ENCODE results near the gene PDZD4.
"Not testable (repeated sequence)": the region's sequence is repeated elsewhere in the genome, so short reads cannot be mapped to it uniquely, and the experiment has no call there.

Gene PDZD4

GRCh38 chrX:153836921-153837320, 6.6 kb upstream of the PDZD4 start:
- DNase-seq (ENCODE audit: low spot score) (no peak), FAIRE-seq (no peak)

GRCh38 chrX:153832728-153833127, 2.4 kb upstream of the PDZD4 start:
- FAIRE-seq (no peak), DNase-seq (ENCODE audit: low spot score) (no peak)

- DNase-seq (ENCODE audit: low spot score) (no peak), FAIRE-seq (no peak)
These were observed 1.2 kb upstream of the PDZD4 start for GRCh38 chrX:153831429-153832150.

GRCh38 chrX:153830640-153831428, 490 bp upstream of the PDZD4 start:
- peak; percentile 38 for DNase-seq (ENCODE audit: low spot score)
- FAIRE-seq, result no peak

- no peak for FAIRE-seq
These were observed 870 bp downstream of the PDZD4 start for GRCh38 chrX:153829549-153829798.

GRCh38 chrX:153828723-153829548, 1.4 kb downstream of the PDZD4 start:
- DNase-seq (ENCODE audit: low spot score) (peak; percentile 44), FAIRE-seq (no peak)

More at GRCh38 chrX:153829549-153829798, 870 bp downstream of the PDZD4 start:
- DNase-seq (ENCODE audit: low spot score), result no peak

GRCh38 chrX:153828308-153828707, 2.0 kb downstream of the PDZD4 start:
- no peak for DNase-seq (ENCODE audit: low spot score)
- no peak for FAIRE-seq

GRCh38 chrX:153827903-153828302, 2.4 kb downstream of the PDZD4 start:
- DNase-seq (ENCODE audit: low spot score), result no peak
- FAIRE-seq, result no peak

GRCh38 chrX:153827016-153827415, 3.3 kb downstream of the PDZD4 start:
- no peak for FAIRE-seq
- no peak for DNase-seq (ENCODE audit: low spot score)

- FAIRE-seq (no peak), DNase-seq (ENCODE audit: low spot score) (no peak)
These were observed 5.3 kb downstream of the PDZD4 start for GRCh38 chrX:153825042-153825441.

- FAIRE-seq (no peak), DNase-seq (ENCODE audit: low spot score) (no peak)
These were observed 6.0 kb downstream of the PDZD4 start for GRCh38 chrX:153824348-153824747.

GRCh38 chrX:153821066-153821465, 9.3 kb downstream of the PDZD4 start:
- no peak for FAIRE-seq
- DNase-seq (ENCODE audit: low spot score), result no peak

GRCh38 chrX:153820601-153821000, 9.7 kb downstream of the PDZD4 start:
- no peak for FAIRE-seq
- no peak for DNase-seq (ENCODE audit: low spot score)

- FAIRE-seq, result no peak
- DNase-seq (ENCODE audit: low spot score), result no peak
These were observed 10.8 kb downstream of the PDZD4 start for GRCh38 chrX:153819384-153820040.

GRCh38 chrX:153818571-153819383, 11.6 kb downstream of the PDZD4 start:
- FAIRE-seq (no peak), DNase-seq (ENCODE audit: low spot score) (peak; percentile 46)

- not testable (repeated sequence) for DNase-seq (ENCODE audit: low spot score); FAIRE-seq
These were observed 12.3 kb downstream of the PDZD4 start for GRCh38 chrX:153818064-153818463.

- FAIRE-seq, result no peak
- no peak for DNase-seq (ENCODE audit: low spot score)
These were observed 13.3 kb downstream of the PDZD4 start for GRCh38 chrX:153816831-153817690.

- FAIRE-seq, result no peak
These were observed 15.6 kb downstream of the PDZD4 start for GRCh38 chrX:153814591-153815315.

GRCh38 chrX:153813161-153813560, 17.2 kb downstream of the PDZD4 start:
- no peak for DNase-seq (ENCODE audit: low spot score)
- no peak for FAIRE-seq

More at GRCh38 chrX:153814591-153815315, 15.6 kb downstream of the PDZD4 start:
- no peak for DNase-seq (ENCODE audit: low spot score)
